PC-9 (cell line): ENCODE data around the gene JAG1.

Source experiments
- EZH2 ChIP-seq: fragments of 200-600 bp; sonication (generic); IDR thresholded peaks from 2 replicates; pipeline ENCODE4 v1.8.0; 2017; ENCODE audit warnings: antibody characterized with exemption, low read depth
- TF ChIP-seq, protein P1 (sequence below): fragments of 200-600 bp; sonication (generic); conservative IDR thresholded peaks from 2 replicates; pipeline ENCODE4 v1.6.1; 2017; ENCODE audit warnings: mixed run types, antibody characterized with exemption, mild to moderate bottlenecking, moderate library complexity

DNA sequence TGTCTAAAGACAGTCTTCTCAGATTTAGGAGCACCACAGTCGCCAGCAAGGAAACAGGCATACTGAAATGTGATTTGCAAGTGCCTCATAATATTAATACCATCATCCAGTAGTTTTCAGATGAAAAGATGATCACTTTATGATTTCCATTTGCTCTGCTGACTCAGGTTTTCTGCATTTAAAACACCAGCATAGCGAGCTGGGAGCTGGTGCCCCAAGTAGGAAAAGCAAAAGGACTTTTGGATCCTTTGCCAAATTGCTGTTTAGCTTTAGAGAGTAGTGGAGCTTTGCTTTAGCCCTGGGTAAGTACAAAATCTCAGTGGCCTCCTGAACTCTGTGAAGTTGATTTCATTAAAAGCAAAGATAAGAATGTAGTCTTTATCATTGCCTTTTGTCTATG lies 78.5 kb downstream of the JAG1 start:
- TF ChIP-seq, protein P1, sequence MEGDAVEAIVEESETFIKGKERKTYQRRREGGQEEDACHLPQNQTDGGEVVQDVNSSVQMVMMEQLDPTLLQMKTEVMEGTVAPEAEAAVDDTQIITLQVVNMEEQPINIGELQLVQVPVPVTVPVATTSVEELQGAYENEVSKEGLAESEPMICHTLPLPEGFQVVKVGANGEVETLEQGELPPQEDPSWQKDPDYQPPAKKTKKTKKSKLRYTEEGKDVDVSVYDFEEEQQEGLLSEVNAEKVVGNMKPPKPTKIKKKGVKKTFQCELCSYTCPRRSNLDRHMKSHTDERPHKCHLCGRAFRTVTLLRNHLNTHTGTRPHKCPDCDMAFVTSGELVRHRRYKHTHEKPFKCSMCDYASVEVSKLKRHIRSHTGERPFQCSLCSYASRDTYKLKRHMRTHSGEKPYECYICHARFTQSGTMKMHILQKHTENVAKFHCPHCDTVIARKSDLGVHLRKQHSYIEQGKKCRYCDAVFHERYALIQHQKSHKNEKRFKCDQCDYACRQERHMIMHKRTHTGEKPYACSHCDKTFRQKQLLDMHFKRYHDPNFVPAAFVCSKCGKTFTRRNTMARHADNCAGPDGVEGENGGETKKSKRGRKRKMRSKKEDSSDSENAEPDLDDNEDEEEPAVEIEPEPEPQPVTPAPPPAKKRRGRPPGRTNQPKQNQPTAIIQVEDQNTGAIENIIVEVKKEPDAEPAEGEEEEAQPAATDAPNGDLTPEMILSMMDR, result no peak
- no peak for TF ChIP-seq EZH2
